ENCODE results near the gene RAD51B.

Gene RAD51B

GRCh38 chr14:68124979-68125731, 305.6 kb downstream of the RAD51B start:
- DNase-seq = no peak

- DNase-seq = no peak
Measured at GRCh38 chr14:68127166-68127565, 307.6 kb downstream of the RAD51B start.

GRCh38 chr14:68131907-68132306, 312.3 kb downstream of the RAD51B start:
- DNase-seq = no peak

GRCh38 chr14:68132563-68133121, 313.1 kb downstream of the RAD51B start:
- DNase-seq = no peak

- DNase-seq = no peak
Measured at GRCh38 chr14:68133856-68134255, 314.3 kb downstream of the RAD51B start.

GRCh38 chr14:68135028-68135427, 315.4 kb downstream of the RAD51B start:
- DNase-seq = no peak

- DNase-seq = no peak
Measured at GRCh38 chr14:68135566-68135965, 316.0 kb downstream of the RAD51B start.

GRCh38 chr14:68137704-68138619, 318.4 kb downstream of the RAD51B start:
- DNase-seq = no peak

GRCh38 chr14:68139431-68140075, 320.0 kb downstream of the RAD51B start:
- no peak for DNase-seq

GRCh38 chr14:68140076-68140741, 320.6 kb downstream of the RAD51B start:
- peak; percentile 15 for DNase-seq

- no peak for DNase-seq
Measured at GRCh38 chr14:68140806-68141205, 321.2 kb downstream of the RAD51B start.

- no peak for DNase-seq
Measured at GRCh38 chr14:68141281-68142088, 321.9 kb downstream of the RAD51B start.

- no peak for DNase-seq
Measured at GRCh38 chr14:68143341-68143841, 323.8 kb downstream of the RAD51B start.

- no peak for DNase-seq
Measured at GRCh38 chr14:68144051-68144681, 324.6 kb downstream of the RAD51B start.

GRCh38 chr14:68145036-68145435, 325.5 kb downstream of the RAD51B start:
- DNase-seq = no peak

GRCh38 chr14:68145539-68145938, 326.0 kb downstream of the RAD51B start:
- no peak for DNase-seq

GRCh38 chr14:68146818-68147217, 327.2 kb downstream of the RAD51B start:
- DNase-seq = no peak

GRCh38 chr14:68147303-68147702, 327.7 kb downstream of the RAD51B start:
- DNase-seq = no peak

- no peak for DNase-seq
Measured at GRCh38 chr14:68148276-68148675, 328.7 kb downstream of the RAD51B start.

GRCh38 chr14:68148763-68149162, 329.2 kb downstream of the RAD51B start:
- DNase-seq = no peak

GRCh38 chr14:68153275-68153674, 333.7 kb downstream of the RAD51B start:
- DNase-seq = no peak

Measured in NCI-H510A (cell line).